Spinal cord (tissue), 10 donors: ENCODE results near the gene ITCH. TPM values are rescaled to one million over a fixed set of nuclear protein-coding genes. Genes with fewer than 3 reads are reported as not detected.
A peak's percentile ranks its signal among the peaks of the same experiment; 100 is the strongest.
"Not testable (repeated sequence)": the region's sequence is repeated elsewhere in the genome, so short reads cannot be mapped to it uniquely, and the experiment has no call there.

Source experiments
- DNase-seq, 6 donors: peaks; one replicate each; pipeline versions ENCODE4 v3.0.0 to v3.0.0-alpha.2; 2013 to 2015; ENCODE audit warnings: low spot score in 6 of 6, low read depth in 4 of 6
- H3K27ac ChIP-seq: one replicate; pipeline ENCODE4 v1.5.1; 2013; ENCODE audit warnings: low read depth, low read length, control low read depth
- H3K27me3 ChIP-seq: one replicate; pipeline ENCODE4 v1.6.1; 2013; ENCODE audit warnings: low read length; ENCODE audit not compliant: control insufficient read depth, insufficient read depth
- H3K36me3 ChIP-seq: one replicate; pipeline ENCODE4 v1.6.1; 2013; ENCODE audit warnings: low read length; ENCODE audit not compliant: control insufficient read depth, insufficient read depth
- H3K4me1 ChIP-seq: one replicate; pipeline ENCODE4 v1.6.1; 2013; ENCODE audit warnings: low read length; ENCODE audit not compliant: control insufficient read depth, insufficient read depth
- H3K4me3 ChIP-seq: one replicate; pipeline ENCODE4 v1.5.1; 2013; ENCODE audit warnings: low read depth, low read length, control low read depth
- H3K9me3 ChIP-seq: one replicate; pipeline ENCODE4 v1.6.1; 2013; ENCODE audit warnings: low read length; ENCODE audit not compliant: control insufficient read depth, insufficient read depth
- WGBS: methylation state at CpG from one replicate; pipeline ENCODE4 v1.1.5; 2013; ENCODE audit warnings: missing lambda C conversion rate; ENCODE audit not compliant: insufficient coverage; 5-methylcytosine and 5-hydroxymethylcytosine counted together
- polyA plus RNA-seq, 2 donors: library from polyadenylated mRNA; unstranded; fragments of 120-200 nt; gene quantifications; one replicate each; pipeline ENCODE4 v1.2.1, GENCODE V29; 2013; ENCODE audit not compliant: insufficient read length in 2 of 2
- total RNA-seq, 2 donors: library from RNA; depleted of rRNA in 1 of 2; stranded (reverse); fragments of 120-200 nt in 1 of 2; fragments of >200 nt in 1 of 2; gene quantifications; one replicate each; pipeline versions ENCODE4 v1.2.3 to v1.2.4, GENCODE V29; 2013 to 2014
- donor health status: healthy.

ITCH gene
- total and polyA plus RNA-seq, 4 donors, result 25.3 to 88.5 (median 46.7) TPM

- 87% methylated on average over 8 of the region's 9 CpGs for WGBS
- DNase-seq, result no peak
- Histone ChIP-seq H3K27ac (no peak overlapping the region), H3K4me1 (peaks cover 6% of the 10 kb centered on the region), H3K4me3 (no peak overlapping the region), H3K27me3 (no peaks in the 10 kb centered on the region), H3K36me3 (no peaks in the 10 kb centered on the region), H3K9me3 (no peaks in the 10 kb centered on the region)
These were observed 34.0 kb upstream of the ITCH start for GRCh38 chr20:34328928-34329677.

- H3K27ac ChIP-seq, H3K9me3 ChIP-seq, H3K27me3 ChIP-seq, DNase-seq, H3K36me3 ChIP-seq, H3K4me3 ChIP-seq: not testable (repeated sequence)
- H3K4me1 ChIP-seq, result peaks cover 12% of the 10 kb centered on the region
- 95% methylated on average over 4 of the region's 15 CpGs for WGBS
These were observed 32.1 kb upstream of the ITCH start for GRCh38 chr20:34330861-34331544.

GRCh38 chr20:34331838-34332237 is 31.2 kb upstream of the ITCH start:
- WGBS, result 70% methylated on average over 6 of the region's 7 CpGs
- no peak for DNase-seq
- H3K4me1 ChIP-seq, result peaks cover 12% of the 10 kb centered on the region
- H3K4me3 ChIP-seq, result no peak overlapping the region
- H3K27ac ChIP-seq, result no peak overlapping the region
- H3K27me3 ChIP-seq, result no peaks in the 10 kb centered on the region
- no peaks in the 10 kb centered on the region for H3K36me3 ChIP-seq
- H3K9me3 ChIP-seq, result no peaks in the 10 kb centered on the region

GRCh38 chr20:34332262-34332920 is 30.7 kb upstream of the ITCH start:
- no peak overlapping the region for H3K4me3 ChIP-seq
- no peaks in the 10 kb centered on the region for H3K27me3 ChIP-seq
- H3K36me3 ChIP-seq, result no peaks in the 10 kb centered on the region
- no peaks in the 10 kb centered on the region for H3K9me3 ChIP-seq
- no peak for DNase-seq
- H3K4me1 ChIP-seq, result peaks cover 12% of the 10 kb centered on the region
- 90% methylated on average over 16 of the region's 19 CpGs for WGBS
- H3K27ac ChIP-seq, result no peak overlapping the region

- no peak overlapping the region for H3K4me3 ChIP-seq
- no peaks in the 10 kb centered on the region for H3K27me3 ChIP-seq
- WGBS, result 82% methylated on average over 2 of the region's 4 CpGs
- H3K9me3 ChIP-seq, result no peaks in the 10 kb centered on the region
- H3K36me3 ChIP-seq, result no peaks in the 10 kb centered on the region
- DNase-seq, result no peak
- H3K4me1 ChIP-seq, result peaks cover 12% of the 10 kb centered on the region
- H3K27ac ChIP-seq, result peak overlapping the region; percentile 69
These were observed 29.3 kb upstream of the ITCH start for GRCh38 chr20:34333786-34334185.

- H3K27ac ChIP-seq, result peak overlapping the region; percentile 57
- peak in 5 of 6 donors; percentile 23 to 83 (median 43) for DNase-seq
- 33% methylated on average over 4 of the region's 5 CpGs for WGBS
- peaks cover 12% of the 10 kb centered on the region for H3K4me1 ChIP-seq
- no peak overlapping the region for H3K4me3 ChIP-seq
- no peaks in the 10 kb centered on the region for H3K36me3 ChIP-seq
- H3K27me3 ChIP-seq, result no peaks in the 10 kb centered on the region
- H3K9me3 ChIP-seq, result no peaks in the 10 kb centered on the region
These were observed 28.2 kb upstream of the ITCH start for GRCh38 chr20:34334654-34335407.

- Histone ChIP-seq H3K36me3 (no peaks in the 10 kb centered on the region), H3K27ac (no peak overlapping the region), H3K9me3 (no peaks in the 10 kb centered on the region), H3K4me3 (no peak overlapping the region), H3K27me3 (no peaks in the 10 kb centered on the region), H3K4me1 (peaks cover 7% of the 10 kb centered on the region)
- 71% methylated on average over 1 of the region's 1 CpG for WGBS
- DNase-seq, result peak in 1 of 6 donors; percentile 2
These were observed 25.5 kb upstream of the ITCH start for GRCh38 chr20:34337544-34337943.

GRCh38 chr20:34337982-34338726 is 24.9 kb upstream of the ITCH start:
- no peak overlapping the region for H3K4me3 ChIP-seq
- no peaks in the 10 kb centered on the region for H3K9me3 ChIP-seq
- WGBS, result 91% methylated on average over 6 of the region's 15 CpGs
- DNase-seq, result no peak
- no peak overlapping the region for H3K27ac ChIP-seq
- H3K36me3 ChIP-seq, result no peaks in the 10 kb centered on the region
- H3K27me3 ChIP-seq, result no peaks in the 10 kb centered on the region
- peaks cover 6% of the 10 kb centered on the region for H3K4me1 ChIP-seq

- H3K27ac ChIP-seq, H3K9me3 ChIP-seq, H3K4me3 ChIP-seq, DNase-seq, H3K27me3 ChIP-seq, H3K36me3 ChIP-seq, H3K4me1 ChIP-seq: not testable (repeated sequence)
- WGBS, result 94% methylated on average over 9 of the region's 10 CpGs
These were observed 22.3 kb upstream of the ITCH start for GRCh38 chr20:34340726-34341125.
